WTC11 (cell line): ENCODE data around the gene FXYD6. TPM values are rescaled to one million over a fixed set of nuclear protein-coding genes. Genes with fewer than 3 reads are reported as not detected.

Experiments
- ATAC-seq: fragments of 200-7000 bp; cut with Tn5 transposase; 2 replicates; pipeline ENCODE4 v1.10.0; 2021; ENCODE audit warnings: mild to moderate bottlenecking, moderate library complexity
- CTCF ChIA-PET: fragments of 300-600 bp; sonication (Branson Sonifier 250); formaldehyde crosslinking; loops from one replicate; lab custom pipeline; 2021; ENCODE audit warnings: antibody characterized with exemption; lab: Charles Lee
- POLR2A ChIA-PET: fragments of 350-600 bp; sonication (Branson Sonifier 250); formaldehyde crosslinking; loops from one replicate; lab custom pipeline; 2021; ENCODE audit warnings: antibody characterized with exemption; lab: Charles Lee
- DNase-seq: peaks from one replicate; pipeline ENCODE4 v3.0.0; 2021; ENCODE audit warnings: low spot score
- H3K27ac Mint-ChIP-seq: 2 replicates; pipeline ENCODE4 v1.8.0; 2021; ENCODE audit warnings: mixed read lengths
- H3K27me3 Mint-ChIP-seq: 2 replicates; pipeline ENCODE4 v1.8.0; 2021; ENCODE audit warnings: low read depth, mild to moderate bottlenecking, moderate library complexity, mixed read lengths
- H3K36me3 Mint-ChIP-seq: 2 replicates; pipeline ENCODE4 v1.8.0; 2021; ENCODE audit warnings: mixed read lengths
- H3K4me1 Mint-ChIP-seq: 2 replicates; pipeline ENCODE4 v1.8.0; 2022; ENCODE audit warnings: mixed read lengths
- H3K4me3 Mint-ChIP-seq: 2 replicates; pipeline ENCODE4 v1.8.0; 2021; ENCODE audit warnings: mild to moderate bottlenecking, moderate library complexity, mixed read lengths
- H3K9me3 Mint-ChIP-seq: 2 replicates; pipeline ENCODE4 v1.8.0; 2021; ENCODE audit warnings: mixed read lengths
- AFF4 ChIP-seq: sonication (generic); formaldehyde crosslinking; IDR thresholded peaks from 2 replicates; pipeline ENCODE4 v1.8.1; 2023; ENCODE audit warnings: mild to moderate bottlenecking, missing genetic modification reagents, borderline replicate concordance
- ATF1 ChIP-seq: sonication (generic); formaldehyde crosslinking; IDR thresholded peaks from 2 replicates; pipeline ENCODE4 v1.8.1; 2023; ENCODE audit warnings: mild to moderate bottlenecking, moderate library complexity, missing genetic modification reagents
- ATF2 ChIP-seq: sonication (generic); formaldehyde crosslinking; IDR thresholded peaks from 2 replicates; pipeline ENCODE4 v1.8.1; 2022; ENCODE audit warnings: low read depth, missing genetic modification reagents, borderline replicate concordance
- ERG ChIP-seq: fragments of 250-450 bp; sonication (Bioruptor Pico); IDR thresholded peaks from 2 replicates; pipeline ENCODE4 v1.8.0; 2021; ENCODE audit warnings: mild to moderate bottlenecking
- FOXK1 ChIP-seq: sonication (generic); formaldehyde crosslinking; IDR thresholded peaks from 2 replicates; pipeline ENCODE4 v1.8.0; 2022; ENCODE audit warnings: mild to moderate bottlenecking, moderate library complexity, missing genetic modification reagents
- GTF2I ChIP-seq: fragments of 250-450 bp; sonication (Bioruptor Pico); conservative IDR thresholded peaks from 2 replicates; pipeline ENCODE4 v1.4.0; 2021; ENCODE audit warnings: mild to moderate bottlenecking
- MXD4 ChIP-seq: fragments of 250-450 bp; sonication (Bioruptor Pico); IDR thresholded peaks from 2 replicates; pipeline ENCODE4 v1.8.0; 2021; ENCODE audit warnings: mild to moderate bottlenecking, moderate library complexity, borderline replicate concordance
- NFE2L1 ChIP-seq: sonication (generic); formaldehyde crosslinking; IDR thresholded peaks from 2 replicates; pipeline ENCODE4 v1.8.1; 2023; ENCODE audit warnings: missing genetic modification reagents
- NR3C1 ChIP-seq: sonication (generic); formaldehyde crosslinking; conservative IDR thresholded peaks from 2 replicates; pipeline ENCODE4 v1.8.1; 2023; ENCODE audit warnings: low read depth, mild to moderate bottlenecking, missing genetic modification reagents
- OVOL2 ChIP-seq: fragments of 250-450 bp; sonication (Bioruptor Pico); IDR thresholded peaks from 2 replicates; pipeline ENCODE4 v1.9.0; 2021; ENCODE audit warnings: mild to moderate bottlenecking, borderline replicate concordance
- RORB ChIP-seq: fragments of 250-450 bp; sonication (Bioruptor Pico); IDR thresholded peaks from 2 replicates; pipeline ENCODE4 v1.9.0; 2021; ENCODE audit warnings: mild to moderate bottlenecking
- SMAD3 ChIP-seq: sonication (generic); formaldehyde crosslinking; IDR thresholded peaks from 2 replicates; pipeline ENCODE4 v1.8.0; 2022; ENCODE audit warnings: missing genetic modification reagents, mild to moderate bottlenecking, borderline replicate concordance
- SOX15 ChIP-seq: fragments of 250-450 bp; sonication (Bioruptor Pico); IDR thresholded peaks from 2 replicates; pipeline ENCODE4 v1.9.0; 2021; ENCODE audit warnings: mild to moderate bottlenecking
- TEAD1 ChIP-seq: sonication (generic); formaldehyde crosslinking; IDR thresholded peaks from 2 replicates; pipeline ENCODE4 v1.8.0; 2022; ENCODE audit warnings: mild to moderate bottlenecking, missing genetic modification reagents
- ZNF121 ChIP-seq: sonication (generic); formaldehyde crosslinking; IDR thresholded peaks from 2 replicates; pipeline ENCODE4 v1.8.0; 2023; ENCODE audit warnings: missing genetic modification reagents
- ZNF219 ChIP-seq: sonication (generic); formaldehyde crosslinking; IDR thresholded peaks from 2 replicates; pipeline ENCODE4 v1.8.0; 2023; ENCODE audit warnings: missing genetic modification reagents, mild to moderate bottlenecking, borderline replicate concordance
- ZNF396 ChIP-seq: fragments of 250-450 bp; sonication (Bioruptor Pico); IDR thresholded peaks from 2 replicates; pipeline ENCODE4 v1.8.0; 2021; ENCODE audit warnings: mild to moderate bottlenecking, moderate library complexity, borderline replicate concordance
- total RNA-seq: library from RNA; stranded (reverse); gene quantifications from 3 replicates; pipeline ENCODE4 v1.2.3, GENCODE V29; 2021
- TF ChIP-seq, protein P1 (sequence below): sonication (generic); formaldehyde crosslinking; IDR thresholded peaks from 2 replicates; pipeline ENCODE4 v1.8.0; 2022; ENCODE audit warnings: mild to moderate bottlenecking, missing genetic modification reagents
- TF ChIP-seq, protein P2 (sequence below): sonication (generic); formaldehyde crosslinking; IDR thresholded peaks from 2 replicates; pipeline ENCODE4 v1.8.0; 2023; ENCODE audit warnings: missing genetic modification reagents
- TF ChIP-seq, protein P3 (sequence below): sonication (generic); formaldehyde crosslinking; IDR thresholded peaks from 2 replicates; pipeline ENCODE4 v1.8.0; 2022; ENCODE audit warnings: mild to moderate bottlenecking, missing genetic modification reagents
- TF ChIP-seq, protein P4 (sequence below): sonication (generic); formaldehyde crosslinking; IDR thresholded peaks from 2 replicates; pipeline ENCODE4 v1.8.1; 2022; ENCODE audit warnings: mild to moderate bottlenecking, missing genetic modification reagents, moderate library complexity, borderline replicate concordance

FXYD6 gene
- total RNA-seq, 1 experiment from 2014 or later, result 26.2 TPM

DNA sequence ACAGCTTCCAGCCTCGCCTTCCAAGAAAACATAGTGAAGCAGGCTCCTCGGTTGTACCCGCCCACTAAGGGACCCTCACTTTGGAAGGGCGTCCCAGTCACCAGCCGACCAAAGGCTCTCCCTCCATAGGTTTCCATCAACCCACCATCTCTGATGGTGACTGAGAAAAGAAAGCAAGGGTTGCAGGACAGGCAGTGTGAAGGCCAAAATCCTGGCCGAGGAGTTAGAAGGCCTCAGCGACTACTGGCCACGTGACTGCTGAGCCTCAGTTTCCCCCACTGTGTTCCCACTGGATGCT, 2.7 kb downstream of the FXYD6 start:
- Mint-ChIP-seq H3K27ac (no peak overlapping the region), H3K4me3 (peak overlapping the region; percentile 95), H3K4me1 (peaks cover 59% of the 10 kb centered on the region), H3K9me3 (no peaks in the 10 kb centered on the region), H3K36me3 (no peaks in the 10 kb centered on the region), H3K27me3 (peaks cover 84% of the 10 kb centered on the region)
- no peak for DNase-seq
- CTCF ChIA-PET, result no interaction called here
- ATAC-seq, result no peak
- no peak for TF ChIP-seq FOXK1
- TF ChIP-seq ERG (CRISPR knock-in tag), result no peak
- no peak for TF ChIP-seq AFF4
- no peak for TF ChIP-seq ATF1
- no peak for TF ChIP-seq SMAD3 (CRISPR knock-in tag)
- no peak for TF ChIP-seq ATF2 (CRISPR knock-in tag)
- TF ChIP-seq OVOL2 (CRISPR knock-in tag), result no peak
- POLR2A ChIA-PET, result no interaction called here

DNA sequence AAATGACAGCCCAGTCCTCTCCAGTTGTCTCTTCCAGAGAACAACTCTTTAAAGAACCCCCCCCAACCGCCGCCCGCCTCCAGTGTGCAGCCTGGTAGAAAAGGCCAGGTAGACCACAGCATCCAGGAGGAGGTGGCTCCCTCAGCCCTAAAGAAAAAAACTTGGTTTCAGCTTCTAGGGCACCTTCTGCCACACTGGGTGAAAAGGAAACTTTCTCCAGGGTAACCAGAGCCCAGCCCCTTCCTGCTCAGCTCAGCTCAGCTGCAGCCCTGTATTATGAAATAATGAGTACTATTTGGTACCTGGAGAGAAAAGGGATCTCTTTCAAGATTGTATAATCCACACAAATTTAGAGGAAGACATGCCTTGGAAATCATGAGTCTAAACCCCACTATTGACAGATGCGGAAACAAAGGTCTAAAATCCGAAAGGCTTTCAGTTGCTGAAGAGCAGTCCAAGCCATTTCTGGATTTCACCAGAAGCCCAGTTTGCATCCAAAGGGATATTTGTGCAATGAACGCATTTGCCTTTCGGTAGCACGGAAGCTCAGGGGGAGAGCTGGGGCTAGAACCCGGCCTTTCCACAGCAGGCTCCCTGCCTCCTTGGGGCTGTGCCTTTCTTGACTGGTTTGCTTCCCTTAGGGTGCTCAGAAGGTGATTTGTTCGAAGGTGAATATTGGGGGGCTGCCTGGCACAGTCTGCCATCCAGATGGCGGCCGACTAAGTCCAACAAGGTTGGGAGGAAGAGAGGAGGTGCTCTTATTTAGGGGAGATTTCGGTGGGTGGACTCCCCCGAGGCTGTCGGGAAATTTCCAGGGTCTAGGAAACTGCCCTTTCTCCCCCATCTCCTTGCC, 3.3 kb downstream of the FXYD6 start:
- no peak overlapping the region for H3K27ac Mint-ChIP-seq
- no peak overlapping the region for H3K4me3 Mint-ChIP-seq
- peaks cover 64% of the 10 kb centered on the region for H3K4me1 Mint-ChIP-seq
- DNase-seq (no peak), ATAC-seq (no peak)
- POLR2A ChIA-PET, result interaction anchor here (0.6 kb wide), 1 partner anchor 64 kb away, joined by 3 read pairs; no protein-coding TSS in a partner anchor
- H3K27me3 Mint-ChIP-seq, result peaks cover 84% of the 10 kb centered on the region
- TF ChIP-seq, protein P1, sequence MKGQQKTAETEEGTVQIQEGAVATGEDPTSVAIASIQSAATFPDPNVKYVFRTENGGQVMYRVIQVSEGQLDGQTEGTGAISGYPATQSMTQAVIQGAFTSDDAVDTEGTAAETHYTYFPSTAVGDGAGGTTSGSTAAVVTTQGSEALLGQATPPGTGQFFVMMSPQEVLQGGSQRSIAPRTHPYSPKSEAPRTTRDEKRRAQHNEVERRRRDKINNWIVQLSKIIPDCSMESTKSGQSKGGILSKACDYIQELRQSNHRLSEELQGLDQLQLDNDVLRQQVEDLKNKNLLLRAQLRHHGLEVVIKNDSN, result no peak
- TF ChIP-seq GTF2I (no peak), TEAD1 (no peak), SOX15 (no peak), NFE2L1 (CRISPR knock-in tag) (no peak), ZNF396 (no peak), OVOL2 (CRISPR knock-in tag) (no peak), ATF2 (CRISPR knock-in tag) (no peak), ZNF219 (CRISPR knock-in tag) (no peak), ATF1 (no peak), RORB (no peak), NR3C1 (no peak), ZNF121 (no peak), MXD4 (CRISPR knock-in tag) (no peak)
- TF ChIP-seq, protein P2, sequence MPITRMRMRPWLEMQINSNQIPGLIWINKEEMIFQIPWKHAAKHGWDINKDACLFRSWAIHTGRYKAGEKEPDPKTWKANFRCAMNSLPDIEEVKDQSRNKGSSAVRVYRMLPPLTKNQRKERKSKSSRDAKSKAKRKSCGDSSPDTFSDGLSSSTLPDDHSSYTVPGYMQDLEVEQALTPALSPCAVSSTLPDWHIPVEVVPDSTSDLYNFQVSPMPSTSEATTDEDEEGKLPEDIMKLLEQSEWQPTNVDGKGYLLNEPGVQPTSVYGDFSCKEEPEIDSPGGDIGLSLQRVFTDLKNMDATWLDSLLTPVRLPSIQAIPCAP (CRISPR knock-in tag), result no peak
- TF ChIP-seq, protein P3, sequence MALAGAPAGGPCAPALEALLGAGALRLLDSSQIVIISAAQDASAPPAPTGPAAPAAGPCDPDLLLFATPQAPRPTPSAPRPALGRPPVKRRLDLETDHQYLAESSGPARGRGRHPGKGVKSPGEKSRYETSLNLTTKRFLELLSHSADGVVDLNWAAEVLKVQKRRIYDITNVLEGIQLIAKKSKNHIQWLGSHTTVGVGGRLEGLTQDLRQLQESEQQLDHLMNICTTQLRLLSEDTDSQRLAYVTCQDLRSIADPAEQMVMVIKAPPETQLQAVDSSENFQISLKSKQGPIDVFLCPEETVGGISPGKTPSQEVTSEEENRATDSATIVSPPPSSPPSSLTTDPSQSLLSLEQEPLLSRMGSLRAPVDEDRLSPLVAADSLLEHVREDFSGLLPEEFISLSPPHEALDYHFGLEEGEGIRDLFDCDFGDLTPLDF (CRISPR knock-in tag), result no peak
- TF ChIP-seq, protein P4, sequence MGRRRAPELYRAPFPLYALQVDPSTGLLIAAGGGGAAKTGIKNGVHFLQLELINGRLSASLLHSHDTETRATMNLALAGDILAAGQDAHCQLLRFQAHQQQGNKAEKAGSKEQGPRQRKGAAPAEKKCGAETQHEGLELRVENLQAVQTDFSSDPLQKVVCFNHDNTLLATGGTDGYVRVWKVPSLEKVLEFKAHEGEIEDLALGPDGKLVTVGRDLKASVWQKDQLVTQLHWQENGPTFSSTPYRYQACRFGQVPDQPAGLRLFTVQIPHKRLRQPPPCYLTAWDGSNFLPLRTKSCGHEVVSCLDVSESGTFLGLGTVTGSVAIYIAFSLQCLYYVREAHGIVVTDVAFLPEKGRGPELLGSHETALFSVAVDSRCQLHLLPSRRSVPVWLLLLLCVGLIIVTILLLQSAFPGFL (CRISPR knock-in tag), result no peak
- no peaks in the 10 kb centered on the region for H3K36me3 Mint-ChIP-seq
- CTCF ChIA-PET, result no interaction called here
- H3K9me3 Mint-ChIP-seq, result no peaks in the 10 kb centered on the region
